GM12878 (cell line): ENCODE data around the gene FLVCR2.
"Not testable (repeated sequence)": the region's sequence is repeated elsewhere in the genome, so short reads cannot be mapped to it uniquely, and the experiment has no call there.

Experiments used
- CBFB ChIP-seq: IDR thresholded peaks from 2 replicates; pipeline ENCODE4 v1.6.1; 2016; ENCODE audit warnings: antibody characterized with exemption, low read depth
- CTCF ChIP-seq, 3 experiments: IDR thresholded peaks in 2 of 3; conservative IDR thresholded peaks in 1 of 3; 2 replicates each; pipeline ENCODE4 v1.5.1; 2011; ENCODE audit warnings: low read depth in 3 of 3, low read length in 3 of 3, mild to moderate bottlenecking in 3 of 3, control low read depth in 2 of 3, moderate library complexity in 2 of 3, inconsistent platforms in 1 of 3, mixed read lengths in 1 of 3; ENCODE audit not compliant: control insufficient read depth in 2 of 3, insufficient read depth in 1 of 3; ENCODE audit errors: extremely low read depth in 1 of 3
- EP300 ChIP-seq, 2 experiments: fragments of 150-350 bp in 1 of 2; IDR thresholded peaks; 2 replicates each; pipeline ENCODE4 v1.6.1; 2011 to 2012; ENCODE audit warnings: low read depth in 2 of 2, low read length in 2 of 2, borderline replicate concordance in 1 of 2, improper control_type of control experiment in 1 of 2, inconsistent platforms in 1 of 2; ENCODE audit not compliant: control insufficient read depth in 1 of 2
- FOS ChIP-seq: IDR thresholded peaks from 3 replicates; pipeline ENCODE4 v1.6.1; 2011; ENCODE audit warnings: borderline replicate concordance; ENCODE audit not compliant: insufficient read length; ENCODE audit errors: extremely low read depth
- MAX ChIP-seq: IDR thresholded peaks from 2 replicates; pipeline ENCODE4 v1.6.1; 2012; ENCODE audit warnings: low read depth, low read length, improper control_type of control experiment
- NFYA ChIP-seq: IDR thresholded peaks from 2 replicates; pipeline ENCODE4 v1.6.1; 2011; ENCODE audit warnings: low read depth, mild to moderate bottlenecking, low read length, improper control_type of control experiment, borderline replicate concordance
- REST ChIP-seq: IDR thresholded peaks from 2 replicates; pipeline ENCODE4 v1.6.1; 2012; ENCODE audit warnings: mild to moderate bottlenecking, low read depth, low read length

GRCh38 chr14:75600100-75600499 lies 21.7 kb downstream of the FLVCR2 start:
- not testable (repeated sequence) for TF ChIP-seq NFYA; REST; CTCF (IDR thresholded peaks at IDR 0.05 in 2 of 3, conservative IDR thresholded peaks at IDR 0.05 in 1 of 3; ENCODE audit: control insufficient read depth in 2 of 3, extremely low read depth in 1 of 3, insufficient read depth in 1 of 3, low read depth in 3 of 3, low read length in 3 of 3); MAX; EP300 (IDR thresholded peaks at IDR 0.05; ENCODE audit: borderline replicate concordance in 1 of 2, control insufficient read depth in 1 of 2, low read depth in 2 of 2, low read length in 2 of 2); CBFB; FOS
